Lower lobe of right lung (tissue), 2 donors: Measurements from ENCODE around the gene TMEM9. TPM values are rescaled to one million over a fixed set of nuclear protein-coding genes. Genes with fewer than 3 reads are reported as not detected.

ENCODE experiments used
- ATAC-seq, 2 donors: fragments of 200-7000 bp; cut with Tn5 transposase; one replicate each; pipeline ENCODE4 v1.9.1; 2020 to 2022; ENCODE audit warnings: mild to moderate bottlenecking in 2 of 2, moderate library complexity in 2 of 2
- DNase-seq: peaks from one replicate; pipeline ENCODE4 v3.0.0-alpha.2; 2020
- H3K27ac ChIP-seq: fragments of 200-600 bp; one replicate; pipeline ENCODE4 v1.8.0; 2022
- H3K27me3 ChIP-seq: fragments of 200-600 bp; one replicate; pipeline ENCODE4 v1.8.0; 2022; ENCODE audit warnings: low read depth
- H3K36me3 ChIP-seq: fragments of 200-600 bp; one replicate; pipeline ENCODE4 v1.8.0; 2022; ENCODE audit warnings: mild to moderate bottlenecking
- H3K4me1 ChIP-seq: fragments of 200-600 bp; one replicate; pipeline ENCODE4 v1.8.0; 2022
- H3K4me3 ChIP-seq: fragments of 200-600 bp; one replicate; pipeline ENCODE4 v1.8.0; 2022; ENCODE audit warnings: mild to moderate bottlenecking
- H3K9me3 ChIP-seq: fragments of 200-600 bp; one replicate; pipeline ENCODE4 v1.8.0; 2022
- CTCF ChIP-seq: fragments of 200-600 bp; IDR thresholded peaks from one replicate; pipeline ENCODE4 v1.8.0; 2022; ENCODE audit warnings: antibody characterized with exemption, mild to moderate bottlenecking
- intact Hi-C: fragments of 100-400 bp; cut with DNase I; formaldehyde crosslinking; loops from one replicate; pipeline ENCODE4 v1.11.0; 2022
- total RNA-seq: library from RNA; stranded (reverse); fragmentation: NEBNext Ultra II Directional; extraction: Animal tissue kit (Norgen Biotek cat#: 25700); gene quantifications from one replicate; pipeline ENCODE4 v1.2.1, GENCODE V29; 2021
- donor health status: DM: no; HTN: yes; CAD: no; lungs with severe emphysema.

TMEM9 gene
- total RNA-seq, 1 donor from 2014 or later: 47.9 TPM

GRCh38 chr1:201131398-201131797, 22.9 kb downstream of the TMEM9 start:
- peaks cover 18% of the 10 kb centered on the region for H3K36me3 ChIP-seq
- DNase-seq (peak; percentile 22), ATAC-seq (no peak)
- no peak overlapping the region for H3K27ac ChIP-seq
- intact Hi-C loops: no loop called here
- TF ChIP-seq CTCF: no peak
- no peaks in the 10 kb centered on the region for H3K9me3 ChIP-seq
- H3K27me3 ChIP-seq: no peaks in the 10 kb centered on the region
- no peak overlapping the region for H3K4me3 ChIP-seq
- H3K4me1 ChIP-seq: no peaks in the 10 kb centered on the region

GRCh38 chr1:201128962-201129361, 25.3 kb downstream of the TMEM9 start:
- TF ChIP-seq CTCF: no peak
- ATAC-seq (no peak), DNase-seq (peak; percentile 37)
- Histone ChIP-seq H3K27me3 (no peaks in the 10 kb centered on the region), H3K4me1 (no peaks in the 10 kb centered on the region), H3K9me3 (no peaks in the 10 kb centered on the region), H3K4me3 (no peak overlapping the region), H3K36me3 (no peaks in the 10 kb centered on the region), H3K27ac (no peak overlapping the region)
- intact Hi-C loops: no loop called here

- Histone ChIP-seq H3K4me1 (no peaks in the 10 kb centered on the region), H3K27ac (no peak overlapping the region), H3K9me3 (no peaks in the 10 kb centered on the region), H3K36me3 (no peaks in the 10 kb centered on the region), H3K27me3 (no peaks in the 10 kb centered on the region), H3K4me3 (no peak overlapping the region)
- ATAC-seq (no peak), DNase-seq (peak; percentile 9)
- intact Hi-C loops: no loop called here
- TF ChIP-seq CTCF: no peak
Observed at GRCh38 chr1:201128476-201128875, 25.8 kb downstream of the TMEM9 start.

GRCh38 chr1:201127755-201128455, 26.4 kb downstream of the TMEM9 start:
- peak; percentile 15 for DNase-seq
- Histone ChIP-seq H3K27me3 (no peaks in the 10 kb centered on the region), H3K4me1 (no peaks in the 10 kb centered on the region), H3K4me3 (no peak overlapping the region), H3K36me3 (no peaks in the 10 kb centered on the region), H3K27ac (no peak overlapping the region), H3K9me3 (no peaks in the 10 kb centered on the region)
- peak in 1 of 2 donors; percentile 22 for ATAC-seq
- no peak for TF ChIP-seq CTCF
- intact Hi-C loops: no loop called here

DNA sequence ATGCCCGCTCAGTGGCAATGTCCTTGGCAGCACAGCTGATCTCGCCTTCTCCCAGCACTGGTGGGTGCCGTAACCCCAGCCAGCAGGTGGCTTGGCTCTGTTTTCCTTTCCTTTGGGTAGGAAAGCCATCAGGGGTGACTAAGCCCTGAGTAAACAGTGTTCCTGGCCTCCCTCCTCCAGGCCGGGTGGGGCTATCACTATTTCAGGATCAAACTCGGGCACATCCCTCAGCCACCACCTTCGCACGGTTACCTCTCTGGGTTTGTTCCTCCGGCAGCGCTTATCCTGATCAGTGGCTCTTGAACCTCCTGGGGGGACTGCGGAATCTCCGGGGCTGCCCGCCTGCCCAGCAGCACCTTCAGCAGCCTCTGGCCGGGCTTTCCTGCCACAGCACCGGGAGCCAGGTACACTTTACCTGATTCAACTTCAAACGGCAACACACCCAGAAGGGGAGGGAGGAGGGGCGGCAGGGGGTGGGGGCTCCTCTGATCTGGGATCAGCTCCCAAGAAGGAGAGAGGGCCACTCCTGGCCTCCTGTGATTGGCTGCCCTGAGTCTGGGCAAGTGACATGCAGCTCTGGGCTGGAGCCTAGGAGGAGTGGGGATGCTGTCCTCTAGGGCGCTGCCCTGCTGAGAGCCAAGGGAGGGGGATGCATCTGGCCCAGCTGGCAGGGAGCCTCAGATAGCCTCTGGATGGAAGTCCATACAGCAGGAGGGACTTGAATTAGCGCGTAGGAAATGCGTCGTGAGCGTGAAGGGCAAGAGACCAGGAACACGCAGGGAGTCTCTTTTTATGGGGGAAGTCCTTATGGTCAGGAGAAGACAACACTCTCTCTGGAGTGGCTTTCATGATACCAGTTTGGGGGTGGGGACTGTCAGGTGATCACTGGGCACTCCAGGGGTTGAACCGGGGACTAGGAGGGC, 27.2 kb downstream of the TMEM9 start, which contains the start of gene ASCL5:
ASCL5 (minus strand) TSS at position 353 of the 923 bp plus-strand sequence. CDS start 11,812 bp downstream, outside the sequence.
- DNase-seq: no peak
- Histone ChIP-seq H3K4me1 (no peaks in the 10 kb centered on the region), H3K9me3 (no peaks in the 10 kb centered on the region), H3K27me3 (peaks cover 4% of the 10 kb centered on the region), H3K36me3 (no peaks in the 10 kb centered on the region), H3K27ac (no peak within 1 kb of the TSS), H3K4me3 (no peak within 1 kb of the TSS)
- no peak for TF ChIP-seq CTCF
- peak; percentile 75 to 76 for ATAC-seq
- intact Hi-C loops: no loop called here
